Activated naive CD8-positive, alpha-beta T cell treated with anti-CD3 and anti-CD28 coated beads for 36 hours (primary cell): ENCODE measurements around the gene IFNAR2. TPM values are rescaled to one million over a fixed set of nuclear protein-coding genes. Genes with fewer than 3 reads are reported as not detected.
"Not testable (repeated sequence)": the region's sequence is repeated elsewhere in the genome, so short reads cannot be mapped to it uniquely, and the experiment has no call there.

Experiments used
- DNase-seq: peaks from one replicate; pipeline ENCODE4 v3.0.0; 2021
- H3K27ac Mint-ChIP-seq: one replicate; pipeline ENCODE4 v1.8.0; 2022; ENCODE audit warnings: mild to moderate bottlenecking, moderate library complexity, mixed read lengths
- H3K27me3 Mint-ChIP-seq: one replicate; pipeline ENCODE4 v1.8.0; 2022; ENCODE audit warnings: mild to moderate bottlenecking, mixed read lengths
- H3K36me3 Mint-ChIP-seq: one replicate; pipeline ENCODE4 v1.8.0; 2021; ENCODE audit warnings: mild to moderate bottlenecking, mixed read lengths
- H3K4me1 Mint-ChIP-seq: one replicate; pipeline ENCODE4 v1.8.0; 2021; ENCODE audit warnings: mixed read lengths
- H3K4me3 Mint-ChIP-seq: one replicate; pipeline ENCODE4 v1.8.0; 2022; ENCODE audit warnings: mild to moderate bottlenecking, moderate library complexity, mixed read lengths
- H3K9me3 Mint-ChIP-seq: one replicate; pipeline ENCODE4 v1.8.0; 2022; ENCODE audit warnings: mixed read lengths
- total RNA-seq, 2 experiments: library from RNA; stranded (reverse); gene quantifications; one replicate each; pipeline ENCODE4 v1.2.3, GENCODE V29; 2021

The IFNAR2 gene
- total RNA-seq, 2 experiments from 2014 or later: 36.9 to 43.7 TPM

GRCh38 chr21:33206771-33207281 lies 22.9 kb upstream of the IFNAR2 start:
- Mint-ChIP-seq H3K9me3 (peaks cover 16% of the 10 kb centered on the region), H3K4me1 (peaks cover 49% of the 10 kb centered on the region), H3K27ac (no peak overlapping the region), H3K4me3 (no peak overlapping the region), H3K27me3 (no peaks in the 10 kb centered on the region), H3K36me3 (peaks cover 11% of the 10 kb centered on the region)
- no peak for DNase-seq

- Mint-ChIP-seq H3K27me3 (no peaks in the 10 kb centered on the region), H3K9me3 (peaks cover 16% of the 10 kb centered on the region), H3K4me3 (no peak overlapping the region), H3K27ac (no peak overlapping the region), H3K36me3 (peaks cover 12% of the 10 kb centered on the region), H3K4me1 (peaks cover 54% of the 10 kb centered on the region)
- no peak for DNase-seq
Observed at GRCh38 chr21:33207449-33208149, 22.1 kb upstream of the IFNAR2 start.

- Mint-ChIP-seq H3K4me3 (no peak overlapping the region), H3K27ac (no peak overlapping the region), H3K4me1 (peaks cover 57% of the 10 kb centered on the region)
Observed at GRCh38 chr21:33208534-33208933, 21.2 kb upstream of the IFNAR2 start.

GRCh38 chr21:33211305-33211704 lies 18.4 kb upstream of the IFNAR2 start:
- no peak for DNase-seq
- peaks cover 61% of the 10 kb centered on the region for H3K4me1 Mint-ChIP-seq
- no peaks in the 10 kb centered on the region for H3K27me3 Mint-ChIP-seq
- no peak overlapping the region for H3K27ac Mint-ChIP-seq
- peaks cover 16% of the 10 kb centered on the region for H3K36me3 Mint-ChIP-seq
- no peak overlapping the region for H3K4me3 Mint-ChIP-seq
- peaks cover 22% of the 10 kb centered on the region for H3K9me3 Mint-ChIP-seq

More at GRCh38 chr21:33208534-33208933, 21.2 kb upstream of the IFNAR2 start:
- DNase-seq: no peak
- peaks cover 12% of the 10 kb centered on the region for H3K36me3 Mint-ChIP-seq
- peaks cover 16% of the 10 kb centered on the region for H3K9me3 Mint-ChIP-seq
- H3K27me3 Mint-ChIP-seq: no peaks in the 10 kb centered on the region

- Mint-ChIP-seq H3K4me1 (peaks cover 64% of the 10 kb centered on the region), H3K9me3 (peaks cover 21% of the 10 kb centered on the region), H3K27me3 (no peaks in the 10 kb centered on the region), H3K36me3 (peaks cover 20% of the 10 kb centered on the region), H3K4me3 (no peak overlapping the region), H3K27ac (no peak overlapping the region)
- DNase-seq: no peak
Observed at GRCh38 chr21:33211732-33212131, 18.0 kb upstream of the IFNAR2 start.

- Mint-ChIP-seq H3K27me3 (no peaks in the 10 kb centered on the region), H3K27ac (peak overlapping the region; percentile 28), H3K4me3 (peak overlapping the region; percentile 50), H3K9me3 (peaks cover 18% of the 10 kb centered on the region), H3K4me1 (peaks cover 64% of the 10 kb centered on the region), H3K36me3 (peaks cover 21% of the 10 kb centered on the region)
- no peak for DNase-seq
Observed at GRCh38 chr21:33212159-33212851, 17.4 kb upstream of the IFNAR2 start.

GRCh38 chr21:33214056-33214455 lies 15.7 kb upstream of the IFNAR2 start:
- H3K27ac Mint-ChIP-seq: peak overlapping the region; percentile 36
- H3K4me1 Mint-ChIP-seq: peaks cover 68% of the 10 kb centered on the region
- DNase-seq: no peak
- H3K36me3 Mint-ChIP-seq: peaks cover 18% of the 10 kb centered on the region
- no peak overlapping the region for H3K4me3 Mint-ChIP-seq
- no peaks in the 10 kb centered on the region for H3K27me3 Mint-ChIP-seq
- peaks cover 16% of the 10 kb centered on the region for H3K9me3 Mint-ChIP-seq

- Mint-ChIP-seq H3K27me3 (no peaks in the 10 kb centered on the region), H3K36me3 (peaks cover 24% of the 10 kb centered on the region), H3K4me3 (no peak overlapping the region), H3K27ac (no peak overlapping the region), H3K4me1 (peaks cover 66% of the 10 kb centered on the region), H3K9me3 (peaks cover 23% of the 10 kb centered on the region)
- DNase-seq: no peak
Observed at GRCh38 chr21:33217138-33217520, 12.6 kb upstream of the IFNAR2 start.

- H3K27ac Mint-ChIP-seq: no peak overlapping the region
- peaks cover 23% of the 10 kb centered on the region for H3K36me3 Mint-ChIP-seq
- DNase-seq: no peak
- H3K27me3 Mint-ChIP-seq: no peaks in the 10 kb centered on the region
- peaks cover 22% of the 10 kb centered on the region for H3K9me3 Mint-ChIP-seq
- no peak overlapping the region for H3K4me3 Mint-ChIP-seq
- peaks cover 46% of the 10 kb centered on the region for H3K4me1 Mint-ChIP-seq
Observed at GRCh38 chr21:33219300-33219699, 10.4 kb upstream of the IFNAR2 start.

GRCh38 chr21:33219954-33220353 lies 9.8 kb upstream of the IFNAR2 start:
- H3K9me3 Mint-ChIP-seq: peaks cover 20% of the 10 kb centered on the region
- no peak for DNase-seq
- H3K27me3 Mint-ChIP-seq: no peaks in the 10 kb centered on the region
- H3K4me3 Mint-ChIP-seq: no peak overlapping the region
- H3K4me1 Mint-ChIP-seq: peaks cover 42% of the 10 kb centered on the region
- no peak overlapping the region for H3K27ac Mint-ChIP-seq
- H3K36me3 Mint-ChIP-seq: peaks cover 23% of the 10 kb centered on the region

- H3K4me3 Mint-ChIP-seq, H3K27ac Mint-ChIP-seq, DNase-seq, H3K36me3 Mint-ChIP-seq, H3K27me3 Mint-ChIP-seq, H3K9me3 Mint-ChIP-seq: not testable (repeated sequence)
- peaks cover 18% of the 10 kb centered on the region for H3K4me1 Mint-ChIP-seq
Observed at GRCh38 chr21:33225376-33225775, 4.4 kb upstream of the IFNAR2 start.

GRCh38 chr21:33228455-33228854 lies 1.3 kb upstream of the IFNAR2 start:
- Mint-ChIP-seq H3K36me3 (peaks cover 19% of the 10 kb centered on the region), H3K27ac (no peak overlapping the region), H3K4me1 (peaks cover 36% of the 10 kb centered on the region), H3K4me3 (no peak overlapping the region), H3K9me3 (no peaks in the 10 kb centered on the region), H3K27me3 (no peaks in the 10 kb centered on the region)
- DNase-seq: no peak

GRCh38 chr21:33229099-33229783 lies 497 bp upstream of the IFNAR2 start:
- peaks cover 22% of the 10 kb centered on the region for H3K36me3 Mint-ChIP-seq
- DNase-seq: no peak
- no peaks in the 10 kb centered on the region for H3K27me3 Mint-ChIP-seq
- peak overlapping the region; percentile 81 for H3K27ac Mint-ChIP-seq
- peak overlapping the region; percentile 75 for H3K4me3 Mint-ChIP-seq
- no peaks in the 10 kb centered on the region for H3K9me3 Mint-ChIP-seq
- H3K4me1 Mint-ChIP-seq: peaks cover 37% of the 10 kb centered on the region

GRCh38 chr21:33230545-33231324 lies 997 bp downstream of the IFNAR2 start:
- Mint-ChIP-seq H3K27me3 (no peaks in the 10 kb centered on the region), H3K27ac (peak overlapping the region; percentile 91), H3K36me3 (peaks cover 28% of the 10 kb centered on the region), H3K4me1 (peaks cover 42% of the 10 kb centered on the region), H3K4me3 (peak overlapping the region; percentile 90), H3K9me3 (no peaks in the 10 kb centered on the region)
- peak; percentile 52 for DNase-seq
